IPS DF 6.9 (cell line): ENCODE measurements around the gene ZNF672.
"Not testable (repeated sequence)": the region's sequence is repeated elsewhere in the genome, so short reads cannot be mapped to it uniquely, and the experiment has no call there.

Experiments used
- DNase-seq: peaks from one replicate; pipeline ENCODE4 v3.0.0-alpha.2; 2013; ENCODE audit warnings: low read depth, low spot score
- H3K27ac ChIP-seq: one replicate; pipeline ENCODE4 v1.5.1; 2013; ENCODE audit warnings: low read length, control low read depth
- H3K27me3 ChIP-seq: 2 replicates; pipeline ENCODE4 v1.6.1; 2013; ENCODE audit warnings: mild to moderate bottlenecking, low read length; ENCODE audit not compliant: control insufficient read depth, insufficient read depth
- H3K36me3 ChIP-seq: 2 replicates; pipeline ENCODE4 v1.6.1; 2013; ENCODE audit warnings: low read length; ENCODE audit not compliant: control insufficient read depth, insufficient read depth
- H3K4me1 ChIP-seq: 2 replicates; pipeline ENCODE4 v1.6.1; 2013; ENCODE audit warnings: low read length; ENCODE audit not compliant: control insufficient read depth, insufficient read depth
- H3K4me3 ChIP-seq: 2 replicates; pipeline ENCODE4 v1.5.1; 2013; ENCODE audit warnings: mild to moderate bottlenecking, low read length
- H3K9me3 ChIP-seq: 2 replicates; pipeline ENCODE4 v1.6.1; 2013; ENCODE audit warnings: low read length, inconsistent platforms; ENCODE audit not compliant: control insufficient read depth, insufficient read depth
- WGBS: extraction: QIAGEN DNeasy Blood & Tissue Kit; methylation state at CpG from one replicate; pipeline ENCODE4 v1.1.7; 2013; ENCODE audit warnings: mixed read lengths, missing lambda C conversion rate; ENCODE audit not compliant: insufficient read length, insufficient coverage; 5-methylcytosine and 5-hydroxymethylcytosine counted together

The ZNF672 gene

GRCh38 chr1:248803501-248803900, 34.5 kb upstream of the ZNF672 start:
- no CpG with 5 or more reads among the region's 15 CpGs for WGBS
- not testable (repeated sequence) for H3K4me1 ChIP-seq, H3K27me3 ChIP-seq, H3K4me3 ChIP-seq, H3K36me3 ChIP-seq, DNase-seq, H3K9me3 ChIP-seq, H3K27ac ChIP-seq

DNA sequence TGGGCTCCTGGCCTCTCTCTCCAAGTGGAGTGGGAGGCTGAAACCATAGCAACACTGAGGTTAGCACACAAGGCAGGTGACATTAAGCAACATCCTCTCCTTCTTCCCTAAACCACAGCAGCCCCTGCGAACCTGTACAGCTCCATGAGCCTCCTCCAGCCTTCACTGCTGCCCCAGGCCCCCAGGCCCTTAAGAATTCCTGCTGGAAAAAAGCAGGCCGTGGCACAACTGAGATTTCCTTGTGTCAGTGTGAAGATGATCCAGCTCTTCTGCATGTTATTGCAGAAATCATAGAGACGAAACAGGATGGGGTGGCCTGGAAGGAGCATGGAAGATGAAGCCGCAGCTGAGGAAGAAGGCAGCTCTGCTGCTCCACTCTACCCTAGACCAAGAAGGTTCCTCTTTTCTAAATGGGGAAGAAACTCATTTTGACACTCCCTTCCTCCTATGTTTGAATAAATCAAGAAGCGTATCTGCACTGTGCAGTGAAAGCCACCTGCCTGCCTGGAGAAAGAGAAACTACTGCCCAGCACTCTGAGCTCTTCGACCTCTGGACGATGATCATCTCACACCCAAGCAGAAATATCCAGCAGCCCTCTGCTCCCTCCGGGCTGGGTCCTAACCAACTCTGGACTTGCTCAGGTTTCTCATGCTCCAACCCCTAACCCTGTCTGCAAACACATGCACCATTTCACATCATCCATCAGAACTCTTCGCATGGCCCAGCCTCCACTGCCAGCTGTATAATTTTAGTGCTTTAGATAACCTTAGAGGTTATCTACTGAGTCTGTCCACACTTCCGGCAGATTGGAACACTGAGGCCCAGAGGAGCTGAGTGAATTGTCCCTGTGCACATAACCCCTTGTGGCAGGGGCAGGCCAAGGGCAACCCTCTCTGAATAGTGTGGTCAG, 33.0 kb upstream of the ZNF672 start:
- WGBS = no CpG with 5 or more reads among the region's 10 CpGs
- Histone ChIP-seq H3K36me3 (no peaks in the 10 kb centered on the region), H3K4me3 (no peak overlapping the region), H3K9me3 (peaks cover 2% of the 10 kb centered on the region), H3K27ac (no peak overlapping the region), H3K27me3 (no peaks in the 10 kb centered on the region), H3K4me1 (no peaks in the 10 kb centered on the region)
- DNase-seq = no peak

DNA sequence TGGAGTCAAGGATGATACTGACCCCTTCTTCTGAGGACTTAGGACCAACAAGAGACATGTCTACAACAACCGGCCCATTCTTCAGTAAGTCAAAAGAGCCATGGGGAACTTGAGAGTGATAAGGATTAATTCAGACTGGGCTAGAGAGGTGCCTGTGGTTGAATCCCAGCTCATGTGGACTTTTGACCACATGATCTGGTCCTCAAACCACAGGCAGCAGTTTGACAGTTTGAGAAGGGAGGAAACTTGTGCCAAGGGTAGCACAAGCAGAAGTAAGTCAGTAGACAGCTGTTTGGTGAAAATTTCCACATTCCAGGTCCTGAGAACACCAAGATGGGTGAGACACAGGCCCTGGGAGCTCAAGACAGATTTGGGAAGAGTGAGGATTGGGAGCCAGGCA, 32.1 kb upstream of the ZNF672 start:
- Histone ChIP-seq H3K27ac (no peak overlapping the region), H3K9me3 (peaks cover 2% of the 10 kb centered on the region), H3K27me3 (no peaks in the 10 kb centered on the region), H3K36me3 (no peaks in the 10 kb centered on the region), H3K4me3 (no peak overlapping the region), H3K4me1 (no peaks in the 10 kb centered on the region)
- no CpG with 5 or more reads among the region's 1 CpG for WGBS
- no peak for DNase-seq

DNA sequence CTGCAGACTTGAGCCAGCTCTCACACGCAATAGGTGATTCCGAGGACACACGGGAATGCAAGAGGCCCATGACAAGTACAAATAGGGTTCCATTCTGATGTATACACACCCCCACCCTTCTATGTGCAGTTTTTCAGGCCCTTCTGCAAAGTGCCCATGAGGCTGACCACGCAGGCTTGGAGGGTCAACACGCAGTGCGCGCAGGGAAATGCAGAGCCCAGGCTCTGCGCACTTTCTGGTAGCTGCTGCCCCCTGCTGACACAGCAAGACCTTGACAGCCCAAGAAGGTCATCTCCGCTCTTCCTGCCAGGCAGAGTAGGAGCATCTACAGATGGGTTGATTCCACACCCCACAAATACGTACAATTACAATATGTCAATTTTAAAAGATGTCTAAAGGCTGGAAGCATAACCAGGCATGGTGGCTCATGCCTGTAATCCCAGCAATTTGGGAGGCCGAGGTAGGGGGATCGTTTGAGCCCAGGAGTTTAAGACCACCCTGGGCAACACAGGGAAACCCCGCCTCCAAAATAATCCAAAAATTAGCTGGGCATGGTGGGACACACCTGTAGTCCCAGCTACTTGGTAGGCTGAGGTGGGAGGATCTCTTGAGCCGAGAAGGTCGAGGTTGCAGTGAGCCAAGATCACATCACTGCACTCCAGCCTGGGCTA, 30.8 kb upstream of the ZNF672 start:
- whole genome bisulfite sequencing = no CpG with 5 or more reads among the region's 15 CpGs

DNA sequence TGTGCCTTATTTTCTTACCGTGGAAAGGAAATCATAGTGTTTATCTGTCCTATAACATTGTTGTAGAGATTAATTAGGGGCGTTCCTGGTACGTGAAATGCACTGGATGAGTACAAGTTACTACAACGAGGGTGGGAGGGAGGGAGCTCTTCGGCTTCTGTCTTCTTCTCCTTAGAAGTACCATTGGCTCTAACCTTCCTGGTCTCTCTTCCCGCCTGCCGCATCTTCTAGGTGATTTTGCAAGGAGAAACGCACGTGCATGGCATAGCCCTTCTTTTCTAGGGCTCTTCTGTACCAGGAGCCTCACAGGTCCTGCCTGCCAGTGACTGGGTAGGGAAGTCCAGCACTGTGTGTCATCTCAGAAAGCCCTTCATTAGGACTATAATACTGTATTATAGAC, 29.1 kb upstream of the ZNF672 start:
- no peak for DNase-seq
- no peaks in the 10 kb centered on the region for H3K27me3 ChIP-seq
- no CpG with 5 or more reads among the region's 9 CpGs for WGBS
- no peaks in the 10 kb centered on the region for H3K9me3 ChIP-seq
- no peaks in the 10 kb centered on the region for H3K4me1 ChIP-seq
- no peak overlapping the region for H3K4me3 ChIP-seq
- no peak overlapping the region for H3K27ac ChIP-seq
- peaks cover 16% of the 10 kb centered on the region for H3K36me3 ChIP-seq

More for the DNA sequence above, 30.8 kb upstream of the ZNF672 start:
- Histone ChIP-seq H3K36me3 (0 out of 2 replicates have a peak, but pooled peaks cover 6% of the 10 kb centered on the region), H3K27me3 (no peaks in the 10 kb centered on the region), H3K9me3 (peaks cover 2% of the 10 kb centered on the region), H3K4me3 (no peak overlapping the region), H3K4me1 (no peaks in the 10 kb centered on the region), H3K27ac (no peak overlapping the region)
- peak; percentile 9 for DNase-seq

DNA sequence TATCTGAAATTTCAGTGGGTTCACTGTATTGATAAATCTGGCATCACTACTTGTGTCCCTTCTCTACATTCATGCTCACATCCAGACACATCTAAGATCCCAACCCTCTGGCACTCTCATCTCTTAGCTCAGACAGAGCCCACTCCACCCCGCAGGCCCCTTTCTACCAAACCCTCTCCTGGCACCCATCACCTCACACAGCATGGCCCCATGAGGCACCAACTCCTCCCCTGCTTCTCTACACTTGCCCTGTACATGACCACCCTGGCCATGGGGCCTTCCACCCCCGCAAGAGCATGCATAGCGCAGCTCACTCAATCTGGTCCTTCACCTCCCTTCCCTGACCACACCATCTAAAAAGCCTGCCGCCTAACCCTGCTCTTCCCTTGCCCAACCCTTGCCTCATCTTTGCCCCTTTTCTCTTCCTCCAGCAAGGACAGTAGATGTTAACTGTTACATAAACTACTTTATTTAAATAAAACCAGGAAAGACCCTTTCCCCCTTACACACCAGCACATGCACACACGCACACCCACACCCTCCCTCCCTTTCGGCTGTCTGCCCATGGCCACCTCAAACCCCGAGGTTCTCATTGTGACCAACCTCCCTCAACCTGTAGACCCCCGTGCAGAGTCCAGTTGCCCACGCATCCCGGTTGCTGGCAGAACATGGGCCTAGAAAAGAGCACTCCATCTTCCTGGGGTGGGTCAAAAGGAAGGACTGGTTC, 27.9 kb upstream of the ZNF672 start:
- H3K36me3 ChIP-seq = peaks cover 22% of the 10 kb centered on the region
- WGBS = no CpG with 5 or more reads among the region's 10 CpGs
- no peaks in the 10 kb centered on the region for H3K4me1 ChIP-seq
- H3K4me3 ChIP-seq = no peak overlapping the region
- H3K9me3 ChIP-seq = no peaks in the 10 kb centered on the region
- no peaks in the 10 kb centered on the region for H3K27me3 ChIP-seq
- DNase-seq = no peak
- H3K27ac ChIP-seq = no peak overlapping the region

GRCh38 chr1:248810727-248811513, 27.1 kb upstream of the ZNF672 start:
- DNase-seq = no peak
- H3K4me1 ChIP-seq = no peaks in the 10 kb centered on the region
- no peak overlapping the region for H3K27ac ChIP-seq
- H3K4me3 ChIP-seq = no peak overlapping the region
- no peaks in the 10 kb centered on the region for H3K9me3 ChIP-seq
- WGBS = no CpG with 5 or more reads among the region's 12 CpGs
- no peaks in the 10 kb centered on the region for H3K27me3 ChIP-seq
- H3K36me3 ChIP-seq = peaks cover 22% of the 10 kb centered on the region

GRCh38 chr1:248811514-248812490, 26.2 kb upstream of the ZNF672 start:
- H3K27ac ChIP-seq = no peak overlapping the region
- H3K4me1 ChIP-seq = no peaks in the 10 kb centered on the region
- H3K4me3 ChIP-seq = no peak overlapping the region
- no peak for DNase-seq
- H3K9me3 ChIP-seq = no peaks in the 10 kb centered on the region
- no peaks in the 10 kb centered on the region for H3K27me3 ChIP-seq
- peaks cover 25% of the 10 kb centered on the region for H3K36me3 ChIP-seq
- no CpG with 5 or more reads among the region's 57 CpGs for WGBS

DNA sequence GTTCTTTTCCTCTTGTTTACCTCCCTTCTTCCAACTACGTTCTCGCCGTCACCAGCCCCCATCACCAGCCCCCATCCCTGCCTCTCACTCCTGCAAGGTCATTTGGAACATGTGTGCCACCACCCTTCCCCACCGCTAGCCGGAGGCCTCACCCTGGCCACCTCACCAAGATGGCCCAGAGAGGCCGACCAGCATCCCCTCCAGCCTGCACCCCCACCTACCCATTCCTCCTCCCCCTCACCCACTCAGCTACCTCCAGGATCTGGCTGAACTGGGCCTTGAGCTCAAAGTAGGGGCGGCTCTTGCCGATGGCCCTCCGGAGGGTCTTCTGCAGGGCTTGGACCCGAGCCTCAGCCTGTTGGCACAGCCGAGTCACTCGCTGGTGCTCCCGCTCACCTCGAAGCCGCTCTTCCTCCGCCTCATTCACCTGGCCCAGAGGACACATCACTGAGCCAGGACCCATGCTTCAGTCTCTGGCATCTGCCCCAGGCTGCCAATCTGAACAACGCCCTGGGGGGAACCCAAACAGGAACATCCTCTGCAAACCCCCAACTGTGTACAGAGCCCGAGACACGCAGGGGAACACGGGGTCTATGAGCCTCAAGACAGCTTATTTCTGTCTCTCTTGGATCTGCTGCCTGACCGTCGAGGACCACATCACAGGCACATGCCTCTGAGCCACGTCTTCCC, 25.1 kb upstream of the ZNF672 start:
- no peak for DNase-seq
- Histone ChIP-seq H3K4me3 (no peak overlapping the region), H3K27me3 (no peaks in the 10 kb centered on the region), H3K9me3 (no peaks in the 10 kb centered on the region), H3K4me1 (no peaks in the 10 kb centered on the region), H3K27ac (no peak overlapping the region), H3K36me3 (peaks cover 25% of the 10 kb centered on the region)
- no CpG with 5 or more reads among the region's 23 CpGs for WGBS
